ENCODE data around the gene BSN. TPM values are rescaled to one million over a fixed set of nuclear protein-coding genes. Genes with fewer than 3 reads are reported as not detected.

Gene BSN
- total and polyA plus RNA-seq, 2 experiments from 2014 or later: 1.2 to 2.1 TPM

DNA sequence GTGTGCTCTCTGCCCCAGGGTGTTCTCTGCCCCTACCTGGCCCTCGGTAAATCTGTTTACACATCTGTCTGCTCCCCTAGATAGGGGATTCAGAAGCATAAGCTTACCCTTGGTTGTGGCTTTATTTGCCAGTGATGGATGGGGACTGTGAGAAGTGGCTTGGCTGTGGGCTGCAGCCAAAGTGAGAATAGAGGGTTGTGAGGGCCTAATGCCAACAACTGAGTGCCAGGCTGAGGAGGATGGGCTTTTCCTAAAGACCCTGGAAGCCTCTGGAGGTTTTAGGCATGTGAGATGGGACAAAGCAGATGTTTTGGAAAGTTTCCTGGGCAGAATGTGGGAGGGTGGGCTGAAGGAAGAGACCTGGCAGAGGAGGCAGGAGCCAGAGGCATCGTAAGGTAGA is 104.4 kb downstream of the BSN start:
- no peak overlapping the region for H3K27ac ChIP-seq
- TF ChIP-seq, protein P1, sequence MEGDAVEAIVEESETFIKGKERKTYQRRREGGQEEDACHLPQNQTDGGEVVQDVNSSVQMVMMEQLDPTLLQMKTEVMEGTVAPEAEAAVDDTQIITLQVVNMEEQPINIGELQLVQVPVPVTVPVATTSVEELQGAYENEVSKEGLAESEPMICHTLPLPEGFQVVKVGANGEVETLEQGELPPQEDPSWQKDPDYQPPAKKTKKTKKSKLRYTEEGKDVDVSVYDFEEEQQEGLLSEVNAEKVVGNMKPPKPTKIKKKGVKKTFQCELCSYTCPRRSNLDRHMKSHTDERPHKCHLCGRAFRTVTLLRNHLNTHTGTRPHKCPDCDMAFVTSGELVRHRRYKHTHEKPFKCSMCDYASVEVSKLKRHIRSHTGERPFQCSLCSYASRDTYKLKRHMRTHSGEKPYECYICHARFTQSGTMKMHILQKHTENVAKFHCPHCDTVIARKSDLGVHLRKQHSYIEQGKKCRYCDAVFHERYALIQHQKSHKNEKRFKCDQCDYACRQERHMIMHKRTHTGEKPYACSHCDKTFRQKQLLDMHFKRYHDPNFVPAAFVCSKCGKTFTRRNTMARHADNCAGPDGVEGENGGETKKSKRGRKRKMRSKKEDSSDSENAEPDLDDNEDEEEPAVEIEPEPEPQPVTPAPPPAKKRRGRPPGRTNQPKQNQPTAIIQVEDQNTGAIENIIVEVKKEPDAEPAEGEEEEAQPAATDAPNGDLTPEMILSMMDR (IDR thresholded peaks at IDR 0.05; ENCODE audit: low read depth, low read length): no peak

DNA sequence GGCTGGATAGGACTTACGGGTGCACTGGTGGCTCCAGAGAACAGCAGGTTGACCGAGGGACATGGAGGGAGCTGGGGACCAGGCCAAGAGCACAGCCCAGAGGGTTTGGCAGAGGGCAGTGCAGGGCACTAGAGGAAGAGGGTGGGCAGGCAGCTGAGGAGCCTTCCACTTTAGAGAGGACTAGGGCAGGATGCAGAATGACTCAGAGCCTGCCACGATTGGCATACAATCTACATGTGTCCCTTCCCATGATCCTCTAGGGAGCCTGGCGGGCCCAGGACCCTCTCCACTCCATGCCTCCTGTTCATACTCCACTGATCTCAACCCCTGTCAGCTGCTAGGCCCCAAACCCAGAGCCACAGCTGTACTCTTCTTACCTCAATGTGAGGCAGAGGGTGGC is 105.5 kb downstream of the BSN start:
- DNase-seq (ENCODE audit: low read depth in 1 of 2, low spot score in 1 of 2): no peak
- TF ChIP-seq, protein P1 (IDR thresholded peaks at IDR 0.05; ENCODE audit: low read depth, low read length): no peak
- Histone ChIP-seq H3K4me1 (ENCODE audit: low read depth) (no peaks in the 10 kb centered on the region), H3K27ac (no peak overlapping the region), H3K27me3 (no peaks in the 10 kb centered on the region), H3K36me3 (no peaks in the 10 kb centered on the region), H3K9me3 (ENCODE audit: low read depth) (no peaks in the 10 kb centered on the region), H3K4me3 (no peak overlapping the region)

More for the DNA sequence above, 104.4 kb downstream of the BSN start:
- no peak for DNase-seq (ENCODE audit: low read depth in 1 of 2, low spot score in 1 of 2)
- Histone ChIP-seq H3K9me3 (ENCODE audit: low read depth) (no peaks in the 10 kb centered on the region), H3K36me3 (no peaks in the 10 kb centered on the region), H3K4me1 (ENCODE audit: low read depth) (no peaks in the 10 kb centered on the region), H3K4me3 (no peak overlapping the region), H3K27me3 (no peaks in the 10 kb centered on the region)

DNA sequence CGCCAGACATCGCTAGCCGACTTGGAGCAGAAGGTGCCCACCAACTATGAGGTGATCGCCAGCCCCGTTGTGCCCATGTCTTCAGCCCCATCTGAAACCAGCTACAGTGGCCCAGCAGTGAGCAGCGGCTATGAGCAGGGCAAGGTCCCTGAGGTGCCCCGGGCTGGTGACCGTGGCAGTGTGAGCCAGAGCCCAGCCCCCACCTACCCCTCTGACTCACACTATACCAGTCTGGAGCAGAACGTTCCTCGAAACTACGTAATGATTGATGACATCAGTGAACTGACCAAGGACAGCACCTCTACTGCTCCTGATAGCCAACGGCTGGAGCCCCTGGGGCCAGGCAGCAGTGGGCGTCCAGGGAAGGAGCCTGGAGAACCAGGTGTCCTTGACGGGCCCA is 107.0 kb downstream of the BSN start:
- H3K4me3 ChIP-seq: no peak overlapping the region
- no peak overlapping the region for H3K27ac ChIP-seq
- H3K4me1 ChIP-seq (ENCODE audit: low read depth): no peaks in the 10 kb centered on the region
- no peaks in the 10 kb centered on the region for H3K9me3 ChIP-seq (ENCODE audit: low read depth)
- TF ChIP-seq, protein P1 (IDR thresholded peaks at IDR 0.05; ENCODE audit: low read depth, low read length): no peak
- no peak for DNase-seq (ENCODE audit: low read depth in 1 of 2, low spot score in 1 of 2)
- H3K36me3 ChIP-seq: no peaks in the 10 kb centered on the region
- no peaks in the 10 kb centered on the region for H3K27me3 ChIP-seq

DNA sequence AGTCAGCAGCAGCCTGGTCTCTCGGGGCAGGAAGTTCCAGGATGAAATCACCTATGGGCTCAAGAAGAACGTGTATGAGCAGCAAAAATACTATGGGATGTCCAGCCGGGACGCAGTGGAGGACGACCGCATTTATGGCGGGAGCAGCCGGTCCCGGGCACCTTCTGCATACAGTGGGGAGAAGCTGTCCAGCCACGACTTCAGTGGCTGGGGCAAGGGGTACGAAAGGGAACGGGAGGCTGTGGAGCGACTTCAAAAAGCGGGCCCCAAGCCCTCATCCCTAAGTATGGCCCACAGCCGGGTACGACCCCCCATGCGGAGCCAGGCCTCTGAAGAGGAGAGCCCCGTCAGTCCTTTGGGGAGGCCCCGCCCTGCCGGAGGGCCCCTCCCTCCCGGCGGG is 107.7 kb downstream of the BSN start:
- no peak for DNase-seq (ENCODE audit: low read depth in 1 of 2, low spot score in 1 of 2)
- Histone ChIP-seq H3K27me3 (no peaks in the 10 kb centered on the region), H3K9me3 (ENCODE audit: low read depth) (no peaks in the 10 kb centered on the region), H3K27ac (no peak overlapping the region), H3K36me3 (no peaks in the 10 kb centered on the region), H3K4me1 (ENCODE audit: low read depth) (no peaks in the 10 kb centered on the region), H3K4me3 (no peak overlapping the region)
- TF ChIP-seq, protein P1 (IDR thresholded peaks at IDR 0.05; ENCODE audit: low read depth, low read length): no peak

DNA sequence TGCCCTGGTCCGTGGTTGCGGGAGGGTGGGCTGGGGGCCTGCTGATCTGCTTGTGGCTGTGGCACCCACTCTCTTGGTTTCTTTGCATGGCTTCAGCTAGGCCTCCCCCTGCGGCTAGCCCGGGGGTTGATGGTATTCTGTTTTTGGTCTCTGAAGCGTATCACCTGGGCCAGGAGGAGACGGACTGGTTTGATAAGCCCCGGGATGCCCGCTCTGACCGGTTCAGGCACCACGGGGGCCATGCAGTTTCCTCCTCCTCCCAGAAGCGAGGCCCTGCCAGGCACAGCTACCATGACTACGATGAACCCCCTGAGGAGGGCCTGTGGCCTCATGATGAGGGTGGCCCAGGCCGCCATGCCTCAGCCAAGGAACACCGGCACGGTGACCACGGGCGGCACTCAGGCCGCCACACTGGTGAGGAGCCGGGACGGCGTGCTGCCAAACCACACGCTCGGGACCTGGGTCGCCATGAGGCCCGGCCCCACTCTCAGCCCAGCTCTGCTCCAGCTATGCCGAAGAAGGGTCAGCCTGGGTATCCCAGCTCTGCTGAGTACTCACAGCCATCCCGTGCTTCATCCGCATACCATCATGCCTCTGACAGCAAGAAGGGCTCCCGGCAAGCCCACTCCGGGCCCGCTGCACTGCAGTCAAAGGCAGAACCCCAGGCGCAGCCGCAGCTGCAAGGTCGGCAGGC is 108.6 kb downstream of the BSN start:
- no peaks in the 10 kb centered on the region for H3K36me3 ChIP-seq
- H3K27ac ChIP-seq: no peak overlapping the region
- no peak overlapping the region for H3K4me3 ChIP-seq
- no peak for DNase-seq (ENCODE audit: low read depth in 1 of 2, low spot score in 1 of 2)
- H3K4me1 ChIP-seq (ENCODE audit: low read depth): no peaks in the 10 kb centered on the region
- H3K27me3 ChIP-seq: no peaks in the 10 kb centered on the region
- TF ChIP-seq, protein P1 (IDR thresholded peaks at IDR 0.05; ENCODE audit: low read depth, low read length): no peak
- H3K9me3 ChIP-seq (ENCODE audit: low read depth): no peaks in the 10 kb centered on the region
